B cell (primary cell): ENCODE measurements around the gene TM9SF2. TPM values are rescaled to one million over a fixed set of nuclear protein-coding genes. Genes with fewer than 3 reads are reported as not detected.

ENCODE experiments used
- ATAC-seq: fragments of 200-7000 bp; cut with Tn5 transposase; one replicate; pipeline ENCODE4 v1.10.0; 2021; ENCODE audit warnings: low read depth, mild to moderate bottlenecking, moderate number of reproducible peaks, moderate library complexity
- CTCF ChIA-PET: fragments of 350-600 bp; sonication (Branson Sonifier 250); formaldehyde crosslinking; loops from one replicate; lab custom pipeline; 2021; ENCODE audit warnings: antibody characterized with exemption, inconsistent platforms; lab: Charles Lee
- POLR2A ChIA-PET: fragments of 350-600 bp; sonication (Branson Sonifier 250); formaldehyde crosslinking; loops from one replicate; lab custom pipeline; 2021; ENCODE audit warnings: antibody characterized with exemption; lab: Charles Lee
- DNase-seq: peaks from one replicate; pipeline ENCODE4 v3.0.0; 2013
- H2AFZ ChIP-seq: 2 replicates; pipeline ENCODE4 v1.6.1; 2012; ENCODE audit warnings: mild to moderate bottlenecking, low read depth, low read length; ENCODE audit not compliant: insufficient read depth, poor library complexity, severe bottlenecking
- H3K27ac ChIP-seq, 2 donors: 1 replicate in 1 of 2; 2 replicates in 1 of 2; pipeline ENCODE4 v1.5.1; 2012 to 2013; ENCODE audit warnings: low read length in 2 of 2, mild to moderate bottlenecking in 2 of 2, moderate library complexity in 1 of 2
- H3K27me3 ChIP-seq, 4 experiments: fragments of 200-600 bp in 1 of 4; sonication (generic) in 1 of 4; replicated peaks in 1 of 4; 1 replicate in 2 of 4; 2 replicates in 2 of 4; pipeline versions ENCODE4 v1.6.1 to v1.7.0; 2013 to 2016; ENCODE audit warnings: low read length in 3 of 4, mild to moderate bottlenecking in 2 of 4, mixed read lengths in 1 of 4, moderate library complexity in 1 of 4; ENCODE audit not compliant: insufficient read depth in 4 of 4, control insufficient read depth in 3 of 4; ENCODE audit errors: control extremely low read depth in 1 of 4
- H3K36me3 ChIP-seq, 2 experiments: replicated peaks in 1 of 2; 1 replicate in 1 of 2; 2 replicates in 1 of 2; pipeline versions ENCODE4 v1.6.1 to v1.7.1; 2013; ENCODE audit warnings: low read length in 1 of 2; ENCODE audit not compliant: insufficient read depth in 2 of 2, control insufficient read depth in 1 of 2; ENCODE audit errors: control extremely low read depth in 1 of 2, extremely low read depth in 1 of 2
- H3K4me1 ChIP-seq, 2 donors: fragments of 200-600 bp in 1 of 2; sonication (generic) in 1 of 2; 1 replicate in 1 of 2; 2 replicates in 1 of 2; pipeline versions ENCODE4 v1.5.1 to v1.6.1; 2013 to 2017; ENCODE audit warnings: low read length in 2 of 2; ENCODE audit not compliant: control insufficient read depth in 2 of 2, insufficient read depth in 2 of 2
- H3K4me2 ChIP-seq: replicated peaks from 2 replicates; pipeline ENCODE3; 2012; ENCODE audit warnings: mild to moderate bottlenecking, low read depth, low read length; ENCODE audit not compliant: poor library complexity, severe bottlenecking
- H3K4me3 ChIP-seq, 5 experiments: fragments of 200-600 bp in 1 of 5; sonication (generic) in 1 of 5; 1 replicate in 3 of 5; 2 replicates in 2 of 5; pipeline versions ENCODE4 v1.5.1 to v1.7.0; 2011 to 2016; ENCODE audit warnings: low read length in 4 of 5, mild to moderate bottlenecking in 4 of 5, low read depth in 2 of 5, control low read depth in 1 of 5, moderate library complexity in 1 of 5; ENCODE audit not compliant: insufficient read depth in 1 of 5; ENCODE audit errors: control extremely low read depth in 1 of 5, extremely low read depth in 1 of 5
- H3K79me2 ChIP-seq: fragments of 200-600 bp; sonication (generic); one replicate; pipeline ENCODE4 v1.6.0; 2016; ENCODE audit warnings: low read length; ENCODE audit not compliant: control insufficient read depth, insufficient read depth
- H3K9ac ChIP-seq: fragments of 200-600 bp; sonication (generic); 2 replicates; pipeline ENCODE4 v1.6.1; 2017; ENCODE audit warnings: mild to moderate bottlenecking, low read length, moderate library complexity
- H3K9me3 ChIP-seq, 3 donors: one replicate each; pipeline versions ENCODE4 v1.6.1 to v1.7.1; 2013; ENCODE audit warnings: low read length in 2 of 3; ENCODE audit not compliant: control insufficient read depth in 2 of 3, insufficient read depth in 1 of 3; ENCODE audit errors: control extremely low read depth in 1 of 3
- H4K20me1 ChIP-seq: 2 replicates; pipeline ENCODE4 v1.6.0; 2012; ENCODE audit warnings: mild to moderate bottlenecking, low read length; ENCODE audit not compliant: insufficient read depth, control insufficient read depth, poor library complexity, severe bottlenecking
- H3K27ac Mint-ChIP-seq: one replicate; pipeline ENCODE4 v1.8.0; 2021; ENCODE audit warnings: mixed read lengths
- H3K27me3 Mint-ChIP-seq: one replicate; pipeline ENCODE4 v1.8.0; 2021; ENCODE audit warnings: mixed read lengths
- H3K4me1 Mint-ChIP-seq: one replicate; pipeline ENCODE4 v1.8.0; 2021; ENCODE audit warnings: mixed read lengths
- H3K4me3 Mint-ChIP-seq: one replicate; pipeline ENCODE4 v1.8.0; 2021; ENCODE audit warnings: mixed read lengths
- H3K9me3 Mint-ChIP-seq: one replicate; pipeline ENCODE4 v1.8.0; 2022; ENCODE audit warnings: mixed read lengths; ENCODE audit not compliant: insufficient read depth
- EZH2 ChIP-seq: IDR thresholded peaks from 2 replicates; pipeline ENCODE4 v1.6.1; 2012; ENCODE audit warnings: borderline replicate concordance, low read depth, mild to moderate bottlenecking, moderate library complexity, low read length; ENCODE audit not compliant: insufficient read depth, poor library complexity, severe bottlenecking
- WGBS: methylation state at CpG from one replicate; pipeline ENCODE4 v1.1.5; 2013; ENCODE audit warnings: missing lambda C conversion rate; ENCODE audit not compliant: insufficient coverage; 5-methylcytosine and 5-hydroxymethylcytosine counted together
- intact Hi-C: fragments of 100-400 bp; cut with micrococcal nuclease; formaldehyde crosslinking; loops from one replicate; pipeline ENCODE4 v1.10.0; 2022
- polyA plus RNA-seq: library from polyadenylated mRNA; depleted of rRNA; stranded (reverse); fragments of >200 nt; gene quantifications from 2 replicates; pipeline ENCODE4 v1.2.3, GENCODE V29; 2012
- total RNA-seq, 2 donors: library from RNA; stranded (reverse); fragments of 120-200 nt in 1 of 2; gene quantifications; 1 replicate in 1 of 2; 2 replicates in 1 of 2; pipeline versions ENCODE4 v1.2.3 to v1.2.4, GENCODE V29; 2013 to 2022
- TF ChIP-seq, protein P1 (sequence below): fragments of 200-600 bp; IDR thresholded peaks from one replicate; pipeline ENCODE4 v1.8.0; 2022; ENCODE audit warnings: antibody characterized with exemption, mild to moderate bottlenecking

TM9SF2 gene
- total and polyA plus RNA-seq, 2 donors (not counting 1 experiment from before 2014, with no cell fraction given), result 20.2 to 63.6 TPM

DNA sequence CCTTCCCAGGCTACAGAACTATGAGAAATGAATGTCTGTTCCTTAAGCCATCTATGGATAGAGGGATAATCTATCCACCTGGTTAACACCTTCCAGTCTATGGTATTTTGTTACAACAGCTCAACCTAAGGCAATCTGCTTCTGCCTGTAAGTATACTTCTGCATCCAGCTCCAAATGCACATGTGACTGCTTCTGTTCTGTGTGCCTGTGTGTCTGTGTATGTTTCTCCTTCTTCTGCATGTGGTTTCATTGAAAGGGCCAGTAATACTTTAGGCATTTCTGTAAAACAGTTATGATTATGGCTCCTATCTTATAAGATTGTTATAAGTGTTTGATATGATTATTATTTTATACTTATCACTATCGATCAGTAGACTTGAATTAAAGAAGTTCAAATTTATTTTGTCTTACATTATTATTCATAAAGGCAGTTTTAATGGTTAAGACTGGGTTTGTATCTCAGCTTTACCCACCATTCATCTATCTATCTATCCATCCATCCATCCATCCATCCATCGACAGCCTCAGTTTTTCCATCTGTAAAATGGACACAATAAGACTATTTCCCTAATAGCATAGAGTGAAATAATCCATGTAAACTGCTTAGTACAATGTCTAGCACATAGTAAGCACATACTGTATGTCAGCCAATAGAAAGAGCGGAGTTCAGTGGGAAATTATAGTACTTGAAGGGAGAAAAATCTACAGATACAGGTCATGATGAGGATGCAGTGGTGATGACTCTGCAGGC lies 37.5 kb upstream of the TM9SF2 start:
- H3K4me1 ChIP-seq, result peaks cover 12 to 17% of the 10 kb centered on the region in 2 donors
- peak overlapping the region; percentile 28 for H3K9ac ChIP-seq
- H3K9me3 Mint-ChIP-seq, result no peaks in the 10 kb centered on the region
- H3K27me3 ChIP-seq, result no peaks in the 10 kb centered on the region
- intact Hi-C loops, result no loop called here
- peak overlapping the region; percentile 63 for H3K4me3 Mint-ChIP-seq
- DNase-seq, result no peak
- no peaks in the 10 kb centered on the region for H4K20me1 ChIP-seq
- POLR2A ChIA-PET, result no interaction called here
- H3K27ac Mint-ChIP-seq, result peak overlapping the region; percentile 80
- H3K9me3 ChIP-seq, result no peaks in the 10 kb centered on the region
- H3K4me3 ChIP-seq, result no peak overlapping the region
- no peaks in the 10 kb centered on the region for H3K79me2 ChIP-seq
- WGBS, result no CpG with 5 or more reads among the region's 3 CpGs
- no peaks in the 10 kb centered on the region for H3K27me3 Mint-ChIP-seq
- H3K36me3 ChIP-seq, result no peaks in the 10 kb centered on the region
- CTCF ChIA-PET, result interaction anchor here (1.1 kb wide), 2 partner anchors 43 to 193 kb away, joined by 3 to 4 read pairs; no protein-coding TSS in a partner anchor
- peaks cover 28% of the 10 kb centered on the region for H3K4me1 Mint-ChIP-seq
- TF ChIP-seq EZH2, result no peak
- TF ChIP-seq, protein P1, sequence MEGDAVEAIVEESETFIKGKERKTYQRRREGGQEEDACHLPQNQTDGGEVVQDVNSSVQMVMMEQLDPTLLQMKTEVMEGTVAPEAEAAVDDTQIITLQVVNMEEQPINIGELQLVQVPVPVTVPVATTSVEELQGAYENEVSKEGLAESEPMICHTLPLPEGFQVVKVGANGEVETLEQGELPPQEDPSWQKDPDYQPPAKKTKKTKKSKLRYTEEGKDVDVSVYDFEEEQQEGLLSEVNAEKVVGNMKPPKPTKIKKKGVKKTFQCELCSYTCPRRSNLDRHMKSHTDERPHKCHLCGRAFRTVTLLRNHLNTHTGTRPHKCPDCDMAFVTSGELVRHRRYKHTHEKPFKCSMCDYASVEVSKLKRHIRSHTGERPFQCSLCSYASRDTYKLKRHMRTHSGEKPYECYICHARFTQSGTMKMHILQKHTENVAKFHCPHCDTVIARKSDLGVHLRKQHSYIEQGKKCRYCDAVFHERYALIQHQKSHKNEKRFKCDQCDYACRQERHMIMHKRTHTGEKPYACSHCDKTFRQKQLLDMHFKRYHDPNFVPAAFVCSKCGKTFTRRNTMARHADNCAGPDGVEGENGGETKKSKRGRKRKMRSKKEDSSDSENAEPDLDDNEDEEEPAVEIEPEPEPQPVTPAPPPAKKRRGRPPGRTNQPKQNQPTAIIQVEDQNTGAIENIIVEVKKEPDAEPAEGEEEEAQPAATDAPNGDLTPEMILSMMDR, result no peak
- no peak overlapping the region for H3K27ac ChIP-seq
- ATAC-seq, result no peak
- peak overlapping the region; percentile 65 for H2AFZ ChIP-seq
- peak overlapping the region; percentile 44 for H3K4me2 ChIP-seq

DNA sequence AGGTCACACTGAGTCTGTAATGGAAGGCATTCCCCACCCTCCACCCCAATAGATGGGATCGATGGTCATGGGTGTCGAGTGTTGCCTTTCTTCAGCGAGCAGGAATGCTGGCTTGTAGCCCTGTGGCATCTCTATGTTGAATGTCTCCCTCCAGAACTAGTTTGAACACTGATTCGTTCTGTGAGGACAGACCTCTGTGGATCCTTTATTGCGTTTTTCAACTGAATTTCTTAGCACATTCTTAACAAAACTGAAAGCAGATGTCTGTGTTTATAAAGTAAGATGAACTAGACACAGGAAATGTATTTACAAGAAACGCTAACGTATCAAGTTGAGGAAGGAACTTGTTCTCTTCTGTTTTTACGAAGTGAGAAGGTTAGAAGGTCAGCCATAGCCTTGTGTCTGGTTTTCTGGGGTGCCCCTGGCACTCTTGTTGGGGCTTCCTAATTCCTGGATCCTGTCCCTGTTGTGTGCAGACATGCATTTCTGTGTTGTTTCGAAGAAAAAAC lies 36.8 kb upstream of the TM9SF2 start:
- Mint-ChIP-seq H3K27me3 (peaks cover 4% of the 10 kb centered on the region), H3K4me1 (peaks cover 28% of the 10 kb centered on the region), H3K27ac (peak overlapping the region; percentile 80), H3K9me3 (no peaks in the 10 kb centered on the region), H3K4me3 (peak overlapping the region; percentile 63)
- peak overlapping the region; percentile 24 to 40 for H3K27ac ChIP-seq
- peak overlapping the region; percentile 44 for H3K4me2 ChIP-seq
- 24% methylated on average over 5 of the region's 9 CpGs for WGBS
- intact Hi-C loops, result no loop called here
- peak overlapping the region; percentile 28 for H3K9ac ChIP-seq
- peaks cover 12 to 17% of the 10 kb centered on the region in 2 donors for H3K4me1 ChIP-seq
- CTCF ChIA-PET, result interaction anchor here (1.1 kb wide), 1 partner anchor 42 kb away, joined by 4 read pairs; no protein-coding TSS in a partner anchor
- POLR2A ChIA-PET, result no interaction called here
- H3K9me3 ChIP-seq, result no peaks in the 10 kb centered on the region
- H3K4me3 ChIP-seq, result peak overlapping the region in 2 of 5 experiments; percentile 11 to 31
- no peak for ATAC-seq
- no peaks in the 10 kb centered on the region for H3K36me3 ChIP-seq
- no peaks in the 10 kb centered on the region for H3K79me2 ChIP-seq
- H4K20me1 ChIP-seq, result no peaks in the 10 kb centered on the region
- peak; percentile 18 for DNase-seq
- peak overlapping the region; percentile 65 for H2AFZ ChIP-seq
- no peaks in the 10 kb centered on the region for H3K27me3 ChIP-seq
- TF ChIP-seq, protein P1, result no peak
- TF ChIP-seq EZH2, result no peak
